Loucy (cell line): ENCODE data around the gene FAAH.

Experiments used
- H2AFZ ChIP-seq: fragments of 200-600 bp; sonication (generic); 2 replicates; pipeline ENCODE4 v1.6.0; 2016; ENCODE audit warnings: antibody characterized with exemption, mild to moderate bottlenecking, low read length, moderate library complexity
- H3F3A ChIP-seq: fragments of 200-600 bp; 2 replicates; pipeline ENCODE4 v1.6.0; 2016; ENCODE audit warnings: antibody characterized with exemption, low read depth, mild to moderate bottlenecking
- H3K27me3 ChIP-seq: fragments of 200-600 bp; sonication (generic); 2 replicates; pipeline ENCODE4 v1.6.1; 2014; ENCODE audit warnings: low read length, mild to moderate bottlenecking; ENCODE audit not compliant: insufficient read depth, poor library complexity, severe bottlenecking
- H3K36me3 ChIP-seq: fragments of 200-600 bp; sonication (generic); 2 replicates; pipeline ENCODE4 v1.6.1; 2016; ENCODE audit warnings: low read length; ENCODE audit not compliant: insufficient read depth
- H3K4me1 ChIP-seq: fragments of 200-600 bp; sonication (generic); 2 replicates; pipeline ENCODE4 v1.5.1; 2014; ENCODE audit warnings: low read length, mild to moderate bottlenecking; ENCODE audit not compliant: insufficient read depth, poor library complexity, severe bottlenecking
- H3K4me2 ChIP-seq: fragments of 200-600 bp; sonication (generic); 2 replicates; pipeline ENCODE4 v1.6.0; 2014; ENCODE audit warnings: antibody characterized with exemption, low read length, low read depth, mild to moderate bottlenecking; ENCODE audit not compliant: poor library complexity, severe bottlenecking
- H3K4me3 ChIP-seq: fragments of 200-600 bp; sonication (generic); 2 replicates; pipeline ENCODE4 v1.5.1; 2014; ENCODE audit warnings: low read length, mild to moderate bottlenecking, mixed read lengths; ENCODE audit not compliant: poor library complexity, severe bottlenecking
- H3K79me2 ChIP-seq: fragments of 200-600 bp; sonication (generic); 2 replicates; pipeline ENCODE4 v1.6.1; 2014; ENCODE audit warnings: low read length; ENCODE audit not compliant: insufficient read depth
- H3K9ac ChIP-seq: fragments of 200-600 bp; sonication (generic); 2 replicates; pipeline ENCODE4 v1.6.0; 2014; ENCODE audit warnings: mild to moderate bottlenecking, low read depth, low read length, moderate library complexity; ENCODE audit not compliant: poor library complexity, severe bottlenecking
- H3K9me2 ChIP-seq: fragments of 200-600 bp; sonication (generic); replicated peaks from 2 replicates; pipeline ENCODE4 v1.6.1; 2016; ENCODE audit warnings: low read depth, low read length, mixed read lengths
- H3K9me3 ChIP-seq: fragments of 200-600 bp; sonication (generic); 2 replicates; pipeline ENCODE4 v1.6.1; 2014; ENCODE audit warnings: mild to moderate bottlenecking, antibody characterized with exemption, low read length, low read depth; ENCODE audit not compliant: insufficient read depth
- H4K20me1 ChIP-seq: fragments of 200-600 bp; sonication (generic); 2 replicates; pipeline ENCODE4 v1.6.0; 2014; ENCODE audit warnings: antibody characterized with exemption, low read length, mild to moderate bottlenecking; ENCODE audit not compliant: insufficient read depth, poor library complexity, severe bottlenecking
- CTCF ChIP-seq: fragments of 200-600 bp; sonication (generic); conservative IDR thresholded peaks from 2 replicates; pipeline ENCODE4 v1.5.1; 2014; ENCODE audit warnings: mild to moderate bottlenecking, antibody characterized with exemption, low read length
- EZH2phosphoT487 ChIP-seq: fragments of 200-600 bp; IDR thresholded peaks from 2 replicates; pipeline ENCODE4 v1.6.1; 2018; ENCODE audit warnings: antibody characterized with exemption, mild to moderate bottlenecking, moderate library complexity, borderline replicate concordance

FAAH gene

GRCh38 chr1:46405724-46406123, 11.6 kb downstream of the FAAH start:
- no peaks in the 10 kb centered on the region for H3K4me1 ChIP-seq
- H3K9ac ChIP-seq: no peak overlapping the region
- no peaks in the 10 kb centered on the region for H3K79me2 ChIP-seq
- H3K9me2 ChIP-seq: no peaks in the 10 kb centered on the region
- no peak overlapping the region for H3K4me2 ChIP-seq
- no peaks in the 10 kb centered on the region for H3F3A ChIP-seq
- no peaks in the 10 kb centered on the region for H3K9me3 ChIP-seq
- no peak overlapping the region for H3K4me3 ChIP-seq
- no peaks in the 10 kb centered on the region for H3K36me3 ChIP-seq
- no peak for TF ChIP-seq CTCF
- no peak for TF ChIP-seq EZH2phosphoT487
- H4K20me1 ChIP-seq: no peaks in the 10 kb centered on the region
- H2AFZ ChIP-seq: no peak overlapping the region
- H3K27me3 ChIP-seq: no peaks in the 10 kb centered on the region

GRCh38 chr1:46406881-46407608, 12.9 kb downstream of the FAAH start:
- Histone ChIP-seq H3K79me2 (no peaks in the 10 kb centered on the region), H3K36me3 (no peaks in the 10 kb centered on the region), H3K4me1 (no peaks in the 10 kb centered on the region), H3K9me2 (no peaks in the 10 kb centered on the region), H2AFZ (no peak overlapping the region), H3K4me2 (no peak overlapping the region), H3K27me3 (no peaks in the 10 kb centered on the region), H3K9ac (no peak overlapping the region), H3K9me3 (no peaks in the 10 kb centered on the region), H4K20me1 (no peaks in the 10 kb centered on the region), H3K4me3 (no peak overlapping the region), H3F3A (no peaks in the 10 kb centered on the region)
- TF ChIP-seq EZH2phosphoT487 (no peak), CTCF (no peak)

GRCh38 chr1:46407636-46408035, 13.5 kb downstream of the FAAH start:
- Histone ChIP-seq H4K20me1 (no peaks in the 10 kb centered on the region), H3K4me2 (no peak overlapping the region)

More at GRCh38 chr1:46407636-46408035, 13.5 kb downstream of the FAAH start:
- Histone ChIP-seq H3K27me3 (no peaks in the 10 kb centered on the region), H3K36me3 (no peaks in the 10 kb centered on the region), H3K9me3 (no peaks in the 10 kb centered on the region), H3K4me3 (no peak overlapping the region), H2AFZ (no peak overlapping the region), H3K9me2 (no peaks in the 10 kb centered on the region), H3K79me2 (no peaks in the 10 kb centered on the region), H3K9ac (no peak overlapping the region), H3K4me1 (no peaks in the 10 kb centered on the region), H3F3A (no peaks in the 10 kb centered on the region)
- TF ChIP-seq EZH2phosphoT487: no peak
- TF ChIP-seq CTCF: no peak
